Body of pancreas (tissue), 4 donors: ENCODE results near the gene COG6. TPM values are rescaled to one million over a fixed set of nuclear protein-coding genes. Genes with fewer than 3 reads are reported as not detected.

Source experiments
- ATAC-seq: fragments of 150-250 bp; one replicate; pipeline ENCODE4 v1.9.1; 2016
- DNase-seq, 4 donors: peaks; one replicate each; pipeline ENCODE4 v3.0.0-alpha.2; 2019
- H3K27ac ChIP-seq, 4 donors: fragments of 200-600 bp; sonication (generic); 1 replicate in 3 of 4; 2 replicates in 1 of 4; pipeline versions ENCODE4 v1.5.1 to v1.6.1; 2016 to 2019; ENCODE audit warnings: mild to moderate bottlenecking in 1 of 4, mixed read lengths in 1 of 4, moderate library complexity in 1 of 4
- H3K27me3 ChIP-seq, 2 donors: fragments of 200-600 bp; sonication (generic); one replicate each; pipeline ENCODE4 v1.6.0; 2016; ENCODE audit warnings: mild to moderate bottlenecking in 1 of 2
- H3K36me3 ChIP-seq, 2 donors: fragments of 200-600 bp; sonication (generic); replicated peaks in 1 of 2; 2 replicates each; pipeline ENCODE4 v1.5.1; 2016; ENCODE audit warnings: low read depth in 2 of 2; ENCODE audit not compliant: insufficient read depth in 1 of 2
- H3K4me1 ChIP-seq: fragments of 200-600 bp; sonication (generic); one replicate; pipeline ENCODE4 v1.6.0; 2016
- H3K4me3 ChIP-seq, 2 donors: fragments of 200-600 bp; sonication (generic); 1 replicate in 1 of 2; 2 replicates in 1 of 2; pipeline ENCODE4 v1.5.1; 2016 to 2019
- H3K9me3 ChIP-seq, 3 donors: fragments of 200-600 bp; sonication (generic); 1 replicate in 2 of 3; 2 replicates in 1 of 3; pipeline ENCODE4 v1.5.1; 2016
- CTCF ChIP-seq, 7 experiments: fragments of 450-650 bp in 4 of 7; fragments of 200-600 bp in 3 of 7; sonication (generic) in 3 of 7; IDR thresholded peaks; one replicate each; pipeline ENCODE4 v1.5.1; 2016 to 2019; ENCODE audit warnings: antibody characterized with exemption in 7 of 7
- POLR2A ChIP-seq, 3 donors: fragments of 450-650 bp; IDR thresholded peaks; one replicate each; pipeline ENCODE4 v1.6.1; 2016; ENCODE audit warnings: antibody characterized with exemption in 3 of 3, mild to moderate bottlenecking in 2 of 3
- WGBS, 2 donors: methylation state at CpG; one replicate each; pipeline ENCODE4 v1.1.5; 2017; 5-methylcytosine and 5-hydroxymethylcytosine counted together
- intact Hi-C: fragments of 100-400 bp; cut with DNase I; formaldehyde crosslinking; loops from one replicate; pipeline ENCODE4 v1.15.1; 2023
- total RNA-seq, 2 donors: library from RNA; depleted of rRNA; stranded (reverse); fragments of >200 nt; gene quantifications; one replicate each; pipeline ENCODE4 v1.1.0, GENCODE V29; 2016

Gene COG6
- total RNA-seq, 2 donors from 2014 or later: 13.5 to 17.9 TPM

GRCh38 chr13:39672378-39673132 is 17.1 kb downstream of the COG6 start:
- intact Hi-C loops: no loop called here
- WGBS, 2 donors: 91 to 95% methylated on average over 3 of the region's 3 CpGs
- Histone ChIP-seq H3K27me3 (no peaks in the 10 kb centered on the region), H3K4me1 (no peaks in the 10 kb centered on the region), H3K4me3 (no peak overlapping the region), H3K9me3 (no peaks in the 10 kb centered on the region), H3K27ac (no peak overlapping the region), H3K36me3 (no peaks in the 10 kb centered on the region)
- ATAC-seq (no peak), DNase-seq (no peak)
- TF ChIP-seq CTCF (IDR thresholded peaks at IDR 0.05) (no peak), POLR2A (IDR thresholded peaks at IDR 0.05) (no peak)

- Histone ChIP-seq H3K4me3 (no peak overlapping the region), H3K36me3 (peaks cover 6 to 8% of the 10 kb centered on the region in 2 donors), H3K27me3 (no peaks in the 10 kb centered on the region), H3K27ac (no peak overlapping the region), H3K9me3 (no peaks in the 10 kb centered on the region), H3K4me1 (no peaks in the 10 kb centered on the region)
- ATAC-seq (no peak), DNase-seq (no peak)
- WGBS, 2 donors: 32 to 44% methylated on average over 3 of the region's 3 CpGs
- TF ChIP-seq CTCF (IDR thresholded peaks at IDR 0.05) (no peak), POLR2A (IDR thresholded peaks at IDR 0.05) (no peak)
- intact Hi-C loops: no loop called here
These were observed 20.4 kb downstream of the COG6 start for GRCh38 chr13:39675904-39676303.

- H3K27me3 ChIP-seq: no peaks in the 10 kb centered on the region
- intact Hi-C loops: no loop called here
- DNase-seq (peak in 2 of 4 donors; percentile 10 to 19), ATAC-seq (no peak)
- H3K36me3 ChIP-seq: peaks cover 6 to 8% of the 10 kb centered on the region in 2 donors
- no peaks in the 10 kb centered on the region for H3K9me3 ChIP-seq
- peak in 6 of 7 experiments; percentile 15 to 58 (median 42) for TF ChIP-seq CTCF (IDR thresholded peaks at IDR 0.05)
- no peak for TF ChIP-seq POLR2A (IDR thresholded peaks at IDR 0.05)
- 73 to 90% methylated on average over 1 of the region's 1 CpG for WGBS, 2 donors
- H3K4me1 ChIP-seq: no peaks in the 10 kb centered on the region
- H3K27ac ChIP-seq: no peak overlapping the region
- H3K4me3 ChIP-seq: no peak overlapping the region
These were observed 20.9 kb downstream of the COG6 start for GRCh38 chr13:39676315-39676876.

GRCh38 chr13:39682310-39682709 is 26.8 kb downstream of the COG6 start:
- WGBS, 2 donors: 60 to 65% methylated on average over 2 of the region's 2 CpGs
- H3K36me3 ChIP-seq: peaks cover 6 to 8% of the 10 kb centered on the region in 2 donors
- intact Hi-C loops: no loop called here

More at GRCh38 chr13:39682310-39682709, 26.8 kb downstream of the COG6 start:
- DNase-seq (no peak), ATAC-seq (no peak)
- TF ChIP-seq POLR2A (IDR thresholded peaks at IDR 0.05) (no peak), CTCF (IDR thresholded peaks at IDR 0.05) (no peak)
- H3K27ac ChIP-seq: no peak overlapping the region
- H3K4me1 ChIP-seq: peaks cover 15% of the 10 kb centered on the region
- no peak overlapping the region for H3K4me3 ChIP-seq
- H3K27me3 ChIP-seq: no peaks in the 10 kb centered on the region
- H3K9me3 ChIP-seq: no peaks in the 10 kb centered on the region
